SH-SY5Y (cell line): ENCODE results near the gene MCL1.
A peak's percentile ranks its signal among the peaks of the same experiment; 100 is the strongest.

Experiments used
- GATA2 ChIP-seq: IDR thresholded peaks from 2 replicates; pipeline ENCODE4 v1.6.1; 2011; ENCODE audit warnings: mild to moderate bottlenecking, low read depth, low read length
- GATA3 ChIP-seq: IDR thresholded peaks from 2 replicates; pipeline ENCODE4 v1.6.1; 2011; ENCODE audit warnings: low read depth, mild to moderate bottlenecking, low read length, moderate library complexity

DNA sequence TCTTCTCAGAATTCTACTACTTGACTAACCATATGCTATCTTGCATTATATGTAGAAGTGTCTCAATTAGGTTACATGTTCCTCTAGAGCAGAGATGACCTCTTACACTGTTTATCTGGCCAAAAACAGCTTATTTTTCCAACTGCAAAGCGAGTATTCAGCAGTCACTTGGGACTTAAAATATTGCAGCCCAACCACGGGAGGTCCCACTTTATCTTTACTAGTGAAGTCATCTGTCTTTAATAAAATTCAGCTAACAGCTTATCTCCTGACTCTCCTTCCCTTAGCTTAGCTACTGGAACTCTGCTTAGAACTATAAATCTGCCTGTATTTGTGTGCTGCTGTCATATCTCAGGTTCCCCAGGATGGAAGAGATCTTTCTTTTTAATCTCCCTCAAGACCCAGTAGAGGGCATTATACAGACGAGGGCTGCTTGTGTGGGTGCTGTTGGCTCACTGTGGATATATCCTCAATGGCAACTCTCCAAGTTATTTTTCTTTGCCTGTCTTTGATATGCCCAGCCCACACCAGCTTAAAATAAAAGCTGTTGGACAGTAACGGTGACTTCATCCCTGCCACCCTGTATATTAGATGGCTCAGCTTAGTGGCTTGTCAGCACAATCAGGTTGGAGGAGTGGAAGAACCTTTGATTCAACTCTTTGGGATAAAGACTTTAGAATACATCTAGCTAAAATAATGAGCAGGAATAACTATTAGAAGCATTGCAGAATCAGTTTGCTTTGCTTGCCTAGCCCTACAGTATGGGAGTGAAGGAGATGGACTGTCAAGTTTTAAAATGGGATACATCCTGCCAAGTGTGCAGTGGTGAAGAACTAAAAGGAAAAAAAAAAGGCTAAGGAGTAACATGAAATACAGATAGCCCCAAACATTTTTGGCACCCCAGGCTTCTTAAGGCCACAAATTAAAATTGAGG is 40.4 kb upstream of the MCL1 start:
- TF ChIP-seq GATA2, result peak; percentile 18; the same call in 1 of the 2 replicates
- no peak for TF ChIP-seq GATA3
